Activated CD4-positive, CD25-positive, alpha-beta regulatory T cell treated with anti-CD3 and anti-CD28 coated beads, Interleukin-2, amount 50 U/mL, for 72 hours (primary cell): ENCODE data around the gene ATP1A4.

ENCODE experiments used
- DNase-seq: peaks from one replicate; pipeline ENCODE4 v3.0.0; 2021

ATP1A4 gene

DNA sequence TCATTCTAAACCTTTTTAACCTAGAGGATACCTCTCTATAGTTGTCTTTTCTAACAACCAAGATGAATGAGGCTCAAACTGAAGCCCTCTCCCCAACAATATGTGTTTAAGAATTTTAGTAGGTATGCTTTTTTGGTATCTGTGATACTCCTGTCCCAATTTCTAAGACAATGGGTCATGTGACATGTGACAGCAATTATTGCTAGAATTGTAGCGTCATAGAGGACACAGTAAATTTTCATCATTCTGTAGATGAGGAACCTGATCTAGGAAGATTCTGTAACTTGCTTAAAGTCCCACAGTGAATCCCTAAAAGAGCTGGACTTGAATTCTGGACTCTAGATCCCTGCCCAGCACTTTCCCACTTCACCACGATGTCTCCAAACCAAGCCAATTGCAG, 27.3 kb downstream of the ATP1A4 start:
- DNase-seq: no peak

- DNase-seq: no peak
Observed at GRCh38 chr1:160179336-160179735, 27.9 kb downstream of the ATP1A4 start.

- no peak for DNase-seq
Observed at GRCh38 chr1:160186246-160186645, 34.8 kb downstream of the ATP1A4 start.

- DNase-seq: no peak
Observed at GRCh38 chr1:160186729-160187128, 35.3 kb downstream of the ATP1A4 start.

DNA sequence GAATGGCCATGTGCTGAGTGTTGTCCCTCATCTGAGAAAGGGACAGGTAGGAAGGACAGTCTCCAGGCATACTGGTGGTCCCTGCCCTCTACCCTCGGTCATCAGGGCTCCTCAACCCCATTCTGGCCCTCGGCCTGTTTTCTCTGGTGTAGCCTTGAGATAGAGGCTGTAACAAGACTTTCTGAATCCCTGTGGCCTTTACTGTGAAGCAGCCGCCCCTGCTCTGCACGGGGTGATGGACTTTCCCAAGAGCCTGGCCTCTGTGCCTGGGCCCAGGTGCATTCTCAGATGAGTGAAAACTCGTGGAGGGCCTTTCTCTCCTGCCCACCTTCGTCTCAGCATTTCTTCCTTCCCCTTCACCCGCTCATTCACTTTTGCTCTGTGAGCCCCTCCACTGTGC, 36.0 kb downstream of the ATP1A4 start:
- DNase-seq: no peak

- no peak for DNase-seq
Observed at GRCh38 chr1:160188341-160188740, 36.9 kb downstream of the ATP1A4 start.

DNA sequence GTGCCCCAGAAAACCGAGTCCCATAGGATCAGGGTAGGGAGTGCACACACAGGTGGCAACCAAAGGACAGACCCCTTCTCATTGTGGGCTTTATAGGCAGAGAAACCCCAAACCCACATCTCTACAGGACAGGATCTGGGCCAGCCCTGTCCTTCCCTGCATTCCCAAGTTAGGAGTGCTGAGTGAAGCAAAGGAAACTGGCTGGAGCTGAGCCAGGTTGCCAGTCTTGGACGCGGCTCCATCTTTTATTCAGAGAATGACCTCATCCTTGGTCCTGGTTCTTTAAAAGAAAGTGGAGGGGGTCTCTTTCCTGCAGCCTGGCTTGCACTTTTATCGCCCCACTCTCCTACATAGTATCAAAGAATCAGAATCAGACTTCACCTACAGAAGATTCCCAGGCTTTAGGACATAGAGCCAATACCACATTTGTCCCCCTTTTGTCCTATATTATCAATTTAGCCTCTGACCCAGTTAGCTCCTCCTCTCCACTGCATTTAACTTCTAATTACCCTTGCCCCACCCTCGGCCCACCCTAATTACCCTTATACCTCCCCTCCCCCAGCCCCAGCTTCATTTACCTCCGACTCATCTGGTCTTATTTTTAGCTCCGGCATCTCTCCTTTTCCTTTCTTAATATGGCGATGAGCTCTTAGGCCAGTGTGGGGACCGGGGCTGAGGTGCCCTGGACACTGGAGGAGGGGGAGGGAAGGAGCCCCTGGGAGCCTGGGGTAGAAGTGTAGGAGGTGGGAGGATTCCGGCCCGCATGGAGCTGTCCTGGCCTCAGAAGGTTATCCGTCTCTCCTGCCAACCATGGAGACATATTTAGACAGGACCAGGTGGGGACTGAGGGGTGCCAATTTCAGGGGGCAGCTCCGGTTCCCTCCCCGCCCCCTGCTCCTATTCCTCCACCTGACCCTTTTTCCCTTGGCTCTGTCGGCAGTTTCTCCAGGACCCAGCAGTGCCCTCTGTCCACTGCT, 38.5 kb downstream of the ATP1A4 start, which contains the start of gene CASQ1:
Gene CASQ1, plus strand, starts transcription at position 927 of the 977 bp plus-strand sequence. CDS start 177 bp downstream, outside the sequence.
- no peak for DNase-seq

- DNase-seq: no peak
Observed at GRCh38 chr1:160191756-160192155, 40.4 kb downstream of the ATP1A4 start.

- no peak for DNase-seq
Observed at GRCh38 chr1:160192234-160192633, 40.8 kb downstream of the ATP1A4 start.

GRCh38 chr1:160193091-160193819, 41.9 kb downstream of the ATP1A4 start:
- DNase-seq: peak; percentile 88

GRCh38 chr1:160193832-160194736, 42.7 kb downstream of the ATP1A4 start:
- DNase-seq: no peak

GRCh38 chr1:160194737-160195059, 43.3 kb downstream of the ATP1A4 start:
- DNase-seq: no peak

GRCh38 chr1:160196143-160196542, 44.7 kb downstream of the ATP1A4 start:
- no peak for DNase-seq

DNA sequence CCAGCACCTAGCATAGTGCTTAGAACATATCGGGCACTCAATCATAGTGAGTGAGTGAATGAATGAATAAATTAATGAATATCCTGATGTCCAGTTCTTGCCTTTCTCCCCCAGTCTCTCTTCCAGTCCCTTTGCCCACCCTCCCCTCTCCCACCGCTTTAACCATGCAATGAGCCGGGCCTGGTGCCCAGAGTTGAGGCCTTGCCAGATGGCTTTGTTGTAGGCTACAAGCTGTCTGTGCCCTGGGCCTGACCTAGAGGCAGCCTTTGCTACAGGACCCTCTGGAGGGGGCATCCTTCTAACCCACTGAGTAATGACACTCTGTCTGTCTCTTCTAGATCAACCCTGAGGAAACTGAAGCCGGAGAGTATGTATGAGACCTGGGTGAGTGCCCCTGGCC, 45.8 kb downstream of the ATP1A4 start:
- no peak for DNase-seq

GRCh38 chr1:160200786-160201185, 49.4 kb downstream of the ATP1A4 start:
- no peak for DNase-seq

- DNase-seq: no peak
Observed at GRCh38 chr1:160204526-160205241, 53.3 kb downstream of the ATP1A4 start.

DNA sequence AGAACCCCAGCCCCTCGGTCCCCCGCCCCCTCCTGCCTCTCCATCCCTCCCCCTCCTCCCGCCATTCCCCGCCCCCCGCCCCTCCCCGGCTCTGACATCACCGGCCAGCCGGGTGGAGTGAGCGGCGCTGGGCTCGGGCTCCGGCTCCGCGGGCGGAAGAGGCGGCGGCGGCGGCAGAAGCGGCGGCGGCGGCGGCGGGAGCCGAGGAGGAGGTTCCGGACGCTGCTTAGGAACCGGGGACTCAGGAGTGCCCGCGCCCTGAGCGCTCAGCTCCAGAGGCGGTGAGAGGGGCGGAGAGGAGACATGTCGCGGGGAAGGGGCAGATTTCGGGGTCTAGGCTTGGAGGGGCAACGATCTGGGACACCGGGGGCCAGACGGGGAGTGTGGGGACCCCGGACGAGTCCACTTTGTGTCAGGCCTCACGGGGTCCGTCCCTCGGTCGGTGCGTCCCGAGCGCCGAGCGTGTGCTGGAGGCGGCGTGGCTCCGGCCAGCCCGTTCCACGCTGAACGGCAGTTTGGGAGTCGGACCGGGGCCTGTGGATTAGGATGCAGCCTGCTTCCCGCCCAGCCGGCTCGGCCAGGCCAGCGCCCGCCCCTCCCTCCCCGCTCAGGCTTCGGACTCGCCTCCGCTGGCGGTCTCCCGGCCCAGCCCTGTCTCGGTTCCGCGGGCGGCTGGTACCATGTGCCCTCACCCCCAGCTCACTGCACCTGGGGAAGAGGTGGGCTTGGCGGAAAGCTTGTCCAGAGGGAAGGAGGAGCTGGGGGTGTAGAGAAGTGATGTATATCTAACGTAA, 54.0 kb downstream of the ATP1A4 start, which contains the start of gene PEA15:
Gene PEA15, plus strand, starts transcription at position 143 of the 794 bp plus-strand sequence. CDS start 6,161 bp downstream, outside the sequence.
- DNase-seq: peak; percentile 76

- no peak for DNase-seq
Observed at GRCh38 chr1:160206036-160206389, 54.6 kb downstream of the ATP1A4 start.

GRCh38 chr1:160206421-160207117, 55.2 kb downstream of the ATP1A4 start:
- DNase-seq: no peak

DNA sequence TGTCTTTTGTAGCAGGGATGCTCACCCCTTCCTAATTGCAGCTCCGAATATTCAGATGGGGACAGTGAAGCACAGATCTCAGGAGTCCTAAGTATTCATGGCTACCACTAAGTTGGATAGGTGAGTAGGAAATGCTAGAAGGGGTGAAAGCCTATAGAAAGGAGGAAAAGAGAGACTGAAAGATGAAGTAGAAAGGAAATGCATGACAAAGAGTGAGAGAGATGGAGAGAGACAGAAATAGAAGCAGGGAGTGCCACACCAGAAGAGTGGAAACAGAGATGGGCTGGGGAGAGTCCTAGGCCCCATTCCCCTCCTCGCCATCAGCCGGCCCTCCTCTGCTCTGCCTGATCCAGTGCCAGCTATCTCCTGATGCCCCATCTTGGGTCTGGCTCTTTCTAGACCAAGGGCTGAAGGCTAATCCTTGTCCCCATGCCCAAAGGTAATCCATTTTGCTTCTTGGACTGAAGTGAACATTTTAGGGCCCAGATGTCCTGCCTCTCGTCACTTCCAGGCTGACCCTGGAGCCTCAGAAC, 55.8 kb downstream of the ATP1A4 start:
- no peak for DNase-seq
